Keratinocyte (primary cell): Measurements from ENCODE around the gene L3MBTL3. TPM values are rescaled to one million over a fixed set of nuclear protein-coding genes. Genes with fewer than 3 reads are reported as not detected.

ENCODE experiments used
- DNase-seq: peaks from one replicate; pipeline ENCODE4 v3.0.0-alpha.2; 2011; ENCODE audit warnings: low read depth, missing footprints, low spot score
- FAIRE-seq: peaks from 2 replicates; lab custom pipeline; 2011; peaks lifted over from hg19 to GRCh38; lab: Jason Lieb, UNC
- H2AFZ ChIP-seq: 2 replicates; pipeline ENCODE4 v1.6.0; 2012; ENCODE audit warnings: low read length, control low read depth, inconsistent platforms; ENCODE audit not compliant: control insufficient read depth
- H3K27ac ChIP-seq: 2 replicates; pipeline ENCODE4 v1.5.1; 2011; ENCODE audit warnings: low read length; ENCODE audit not compliant: control insufficient read depth, insufficient read depth
- H3K27me3 ChIP-seq: 3 replicates; pipeline ENCODE4 v1.6.0; 2011; ENCODE audit warnings: low read length; ENCODE audit not compliant: control insufficient read depth, insufficient read depth; ENCODE audit errors: extremely low read depth
- H3K36me3 ChIP-seq, 2 experiments: 2 replicates in 1 of 2; 3 replicates in 1 of 2; pipeline ENCODE4 v1.5.1; 2011; ENCODE audit warnings: low read length in 2 of 2, mild to moderate bottlenecking in 1 of 2; ENCODE audit not compliant: control insufficient read depth in 2 of 2, insufficient read depth in 2 of 2; ENCODE audit errors: extremely low read depth in 1 of 2
- H3K4me1 ChIP-seq: 3 replicates; pipeline ENCODE4 v1.5.1; 2011; ENCODE audit warnings: low read length; ENCODE audit not compliant: control insufficient read depth, insufficient read depth; ENCODE audit errors: extremely low read depth
- H3K4me2 ChIP-seq: 3 replicates; pipeline ENCODE4 v1.6.0; 2011; ENCODE audit warnings: low read depth, low read length; ENCODE audit not compliant: control insufficient read depth, insufficient read depth; ENCODE audit errors: extremely low read depth
- H3K4me3 ChIP-seq, 3 experiments: fragments of 200-600 bp in 1 of 3; sonication (generic) in 1 of 3; 2 replicates in 2 of 3; 3 replicates in 1 of 3; pipeline ENCODE4 v1.5.1; 2011 to 2016; ENCODE audit warnings: low read length in 3 of 3, mild to moderate bottlenecking in 3 of 3, control low read depth in 2 of 3, inconsistent platforms in 1 of 3, low read depth in 1 of 3, mixed read lengths in 1 of 3, mixed run types in 1 of 3, moderate library complexity in 1 of 3; ENCODE audit not compliant: control insufficient read depth in 2 of 3, insufficient read depth in 2 of 3; ENCODE audit errors: extremely low read depth in 1 of 3
- H3K79me2 ChIP-seq: 2 replicates; pipeline ENCODE4 v1.6.0; 2012; ENCODE audit warnings: low read length; ENCODE audit not compliant: control insufficient read depth, insufficient read depth
- H3K9ac ChIP-seq: 3 replicates; pipeline ENCODE4 v1.6.0; 2011; ENCODE audit warnings: low read length; ENCODE audit not compliant: control insufficient read depth, insufficient read depth; ENCODE audit errors: extremely low read depth
- H3K9me1 ChIP-seq: 3 replicates; pipeline ENCODE4 v1.6.0; 2011; ENCODE audit warnings: low read length; ENCODE audit not compliant: control insufficient read depth, insufficient read depth; ENCODE audit errors: extremely low read depth
- H3K9me3 ChIP-seq: 2 replicates; pipeline ENCODE4 v1.5.1; 2012; ENCODE audit warnings: low read depth, low read length; ENCODE audit not compliant: control insufficient read depth
- H4K20me1 ChIP-seq: 3 replicates; pipeline ENCODE4 v1.6.0; 2011; ENCODE audit warnings: low read length; ENCODE audit not compliant: control insufficient read depth, insufficient read depth; ENCODE audit errors: extremely low read depth
- EZH2 ChIP-seq: IDR thresholded peaks from one replicate; pipeline ENCODE4 v1.6.1; 2012; ENCODE audit warnings: inconsistent platforms, mild to moderate bottlenecking, low read length, moderate library complexity
- dilution Hi-C: fragments of 300-500 bp; cut with MboI; formaldehyde crosslinking; loops from one replicate; pipeline ENCODE4 v1.7.0; 2020; ENCODE audit warnings: low sequenced_read_pairs; ENCODE audit not compliant: extremely low pct_ligation_motif_present
- polyA plus RNA-seq, 5 experiments: library from polyadenylated mRNA; depleted of rRNA in 3 of 5; stranded (reverse) in 3 of 5; stranded (forward) in 1 of 5; unstranded in 1 of 5; fragments of >200 nt; gene quantifications; 1 replicate in 1 of 5; 2 replicates in 3 of 5; 3 replicates in 1 of 5; pipeline versions ENCODE4 v1.2.1 to v1.2.3, GENCODE V29; 2011 to 2012; ENCODE audit warnings: missing spikeins in 2 of 5, low read depth in 1 of 5, low replicate concordance in 1 of 5
- TF ChIP-seq, protein P1 (sequence below), 3 experiments: IDR thresholded peaks in 1 of 3; conservative IDR thresholded peaks in 1 of 3; optimal IDR thresholded peaks in 1 of 3; 2 replicates in 2 of 3; 3 replicates in 1 of 3; pipeline versions ENCODE3 to v1.5.1; 2011; ENCODE audit warnings: low read length in 3 of 3, mild to moderate bottlenecking in 3 of 3, moderate library complexity in 2 of 3, control low read depth in 1 of 3, inconsistent platforms in 1 of 3; ENCODE audit not compliant: insufficient read depth in 2 of 3; ENCODE audit errors: extremely low read depth in 1 of 3

Gene L3MBTL3
- polyA plus RNA-seq, 1 donor (not counting 4 experiments of a cell fraction or from before 2014, with no cell fraction given): 16.6 TPM

GRCh38 chr6:129996387-129996786, 22.0 kb upstream of the L3MBTL3 start:
- TF ChIP-seq EZH2: no peak
- TF ChIP-seq, protein P1, sequence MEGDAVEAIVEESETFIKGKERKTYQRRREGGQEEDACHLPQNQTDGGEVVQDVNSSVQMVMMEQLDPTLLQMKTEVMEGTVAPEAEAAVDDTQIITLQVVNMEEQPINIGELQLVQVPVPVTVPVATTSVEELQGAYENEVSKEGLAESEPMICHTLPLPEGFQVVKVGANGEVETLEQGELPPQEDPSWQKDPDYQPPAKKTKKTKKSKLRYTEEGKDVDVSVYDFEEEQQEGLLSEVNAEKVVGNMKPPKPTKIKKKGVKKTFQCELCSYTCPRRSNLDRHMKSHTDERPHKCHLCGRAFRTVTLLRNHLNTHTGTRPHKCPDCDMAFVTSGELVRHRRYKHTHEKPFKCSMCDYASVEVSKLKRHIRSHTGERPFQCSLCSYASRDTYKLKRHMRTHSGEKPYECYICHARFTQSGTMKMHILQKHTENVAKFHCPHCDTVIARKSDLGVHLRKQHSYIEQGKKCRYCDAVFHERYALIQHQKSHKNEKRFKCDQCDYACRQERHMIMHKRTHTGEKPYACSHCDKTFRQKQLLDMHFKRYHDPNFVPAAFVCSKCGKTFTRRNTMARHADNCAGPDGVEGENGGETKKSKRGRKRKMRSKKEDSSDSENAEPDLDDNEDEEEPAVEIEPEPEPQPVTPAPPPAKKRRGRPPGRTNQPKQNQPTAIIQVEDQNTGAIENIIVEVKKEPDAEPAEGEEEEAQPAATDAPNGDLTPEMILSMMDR (optimal IDR thresholded peaks at IDR 0.05 in 1 of 3, IDR thresholded peaks at IDR 0.05 in 1 of 3, conservative IDR thresholded peaks at IDR 0.05 in 1 of 3; ENCODE audit: extremely low read depth in 1 of 3, insufficient read depth in 2 of 3, low read length in 3 of 3): no peak
- dilution Hi-C loops: no loop called here
- no peaks in the 10 kb centered on the region for H3K79me2 ChIP-seq
- no peak overlapping the region for H3K27ac ChIP-seq
- no peaks in the 10 kb centered on the region for H3K9me1 ChIP-seq
- no peaks in the 10 kb centered on the region for H3K4me1 ChIP-seq
- H3K9me3 ChIP-seq: no peaks in the 10 kb centered on the region
- H2AFZ ChIP-seq: no peak overlapping the region
- no peaks in the 10 kb centered on the region for H3K27me3 ChIP-seq
- DNase-seq (no peak), FAIRE-seq (no peak)
- H4K20me1 ChIP-seq: no peaks in the 10 kb centered on the region
- H3K4me2 ChIP-seq: no peak overlapping the region
- no peaks in the 10 kb centered on the region for H3K36me3 ChIP-seq
- H3K9ac ChIP-seq: no peak overlapping the region
- no peak overlapping the region for H3K4me3 ChIP-seq

DNA sequence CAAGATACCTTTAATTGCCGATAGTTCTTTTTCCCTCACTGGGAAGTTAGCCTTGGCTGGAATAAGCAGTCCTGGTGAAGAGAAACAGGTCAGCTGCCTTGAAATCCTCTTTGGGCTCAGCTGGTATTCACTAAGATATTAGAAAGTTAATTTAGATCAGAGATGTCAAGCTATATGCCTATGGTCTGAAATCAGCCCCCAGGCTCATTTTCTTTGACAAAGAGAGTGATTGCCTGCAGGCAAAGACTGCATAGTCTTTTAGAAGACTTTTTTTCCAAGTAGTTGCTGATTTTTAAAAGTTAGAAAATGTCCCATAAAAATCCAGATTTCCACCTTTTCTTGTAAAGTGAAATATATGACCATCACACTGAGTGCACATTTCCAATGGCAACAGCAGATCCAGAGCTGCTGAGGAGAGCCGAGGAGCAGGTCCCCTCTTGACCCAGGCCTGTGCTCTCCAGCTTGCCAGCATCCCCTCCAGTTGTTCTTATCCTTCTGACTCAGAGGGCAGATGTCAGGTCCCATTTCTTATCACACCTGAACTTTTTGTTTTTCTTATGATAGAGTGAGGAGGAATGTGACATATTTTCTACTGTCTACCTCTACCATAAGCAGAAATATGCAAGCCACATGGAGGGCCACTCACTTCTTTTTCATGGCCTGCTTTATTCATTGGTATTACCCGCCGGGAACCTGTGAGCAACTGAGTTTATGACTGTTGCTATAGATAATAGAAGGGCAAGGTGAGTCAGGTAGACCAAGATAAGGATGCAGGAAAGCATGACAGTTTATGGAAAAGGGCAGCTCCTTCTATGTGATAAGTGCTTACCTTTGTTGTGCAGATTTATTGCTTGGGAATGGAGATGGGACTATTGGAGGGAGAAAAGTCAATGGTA, 17.6 kb upstream of the L3MBTL3 start:
- H3K27ac ChIP-seq: no peak overlapping the region
- no peaks in the 10 kb centered on the region for H3K79me2 ChIP-seq
- no peak for FAIRE-seq
- H4K20me1 ChIP-seq: no peaks in the 10 kb centered on the region
- no peak for TF ChIP-seq EZH2
- TF ChIP-seq, protein P1 (optimal IDR thresholded peaks at IDR 0.05 in 1 of 3, IDR thresholded peaks at IDR 0.05 in 1 of 3, conservative IDR thresholded peaks at IDR 0.05 in 1 of 3; ENCODE audit: extremely low read depth in 1 of 3, insufficient read depth in 2 of 3, low read length in 3 of 3): no peak
- H3K4me3 ChIP-seq: no peak overlapping the region
- no peak overlapping the region for H3K9ac ChIP-seq
- DNase-seq: no peak
- H3K4me2 ChIP-seq: no peak overlapping the region
- no peaks in the 10 kb centered on the region for H3K4me1 ChIP-seq
- H3K9me1 ChIP-seq: no peaks in the 10 kb centered on the region
- no peak overlapping the region for H2AFZ ChIP-seq
- H3K9me3 ChIP-seq: no peaks in the 10 kb centered on the region
- H3K36me3 ChIP-seq: no peaks in the 10 kb centered on the region
- no peaks in the 10 kb centered on the region for H3K27me3 ChIP-seq
- dilution Hi-C loops: no loop called here
